ENCODE results near the gene LRRTM4.

The LRRTM4 gene

GRCh38 chr2:77404189-77404588, 118.0 kb downstream of the LRRTM4 start:
- TF ChIP-seq SIN3A (IDR thresholded peaks at IDR 0.05; ENCODE audit: borderline replicate concordance, insufficient read depth, low read length) (no peak), FOXP2 (optimal IDR thresholded peaks at IDR 0.05; ENCODE audit: borderline replicate concordance, extremely low read depth, extremely low read length, insufficient read depth) (no peak), POLR2AphosphoS5 (IDR thresholded peaks at IDR 0.05; ENCODE audit: low read depth, low read length) (no peak), REST (IDR thresholded peaks at IDR 0.05; ENCODE audit: insufficient read depth in 1 of 2, low read depth in 2 of 2, low read length in 2 of 2) (no peak), TAF1 (IDR thresholded peaks at IDR 0.05; ENCODE audit: borderline replicate concordance, insufficient read depth, low read length) (no peak)

DNA sequence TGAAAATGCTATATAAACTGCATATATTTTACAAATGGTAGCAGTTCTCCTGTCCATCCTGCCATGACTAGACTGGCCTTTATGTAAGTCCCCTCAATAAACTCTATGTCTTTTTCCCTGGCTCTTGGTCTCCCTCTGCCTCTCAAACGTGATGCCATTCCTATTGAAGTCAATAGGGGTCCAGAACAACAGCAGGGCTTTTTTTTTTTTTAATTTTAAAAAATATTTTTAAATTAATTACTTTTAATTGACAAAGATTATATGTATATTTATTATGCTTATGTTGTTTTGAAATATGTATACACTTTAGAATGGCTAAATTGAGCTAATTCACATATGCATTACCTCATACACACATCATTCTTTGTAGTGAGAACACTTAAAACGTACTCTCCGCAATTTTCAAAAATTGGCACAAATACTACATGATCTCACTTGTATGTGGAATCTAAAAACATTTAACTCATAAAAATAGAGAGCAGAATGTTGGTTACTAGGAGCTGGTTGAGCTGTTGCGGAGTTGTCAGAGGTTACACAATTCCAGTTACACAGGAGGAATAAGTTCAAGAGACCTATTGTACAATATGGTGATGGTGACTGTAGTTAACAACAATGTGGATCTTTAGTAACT, 123.1 kb downstream of the LRRTM4 start:
- TF ChIP-seq TAF1 (IDR thresholded peaks at IDR 0.05; ENCODE audit: borderline replicate concordance, insufficient read depth, low read length) (no peak), SIN3A (IDR thresholded peaks at IDR 0.05; ENCODE audit: borderline replicate concordance, insufficient read depth, low read length) (no peak), REST (IDR thresholded peaks at IDR 0.05; ENCODE audit: insufficient read depth in 1 of 2, low read depth in 2 of 2, low read length in 2 of 2) (no peak), FOXP2 (optimal IDR thresholded peaks at IDR 0.05; ENCODE audit: borderline replicate concordance, extremely low read depth, extremely low read length, insufficient read depth) (no peak), POLR2AphosphoS5 (IDR thresholded peaks at IDR 0.05; ENCODE audit: low read depth, low read length) (no peak)

- TF ChIP-seq TAF1 (IDR thresholded peaks at IDR 0.05; ENCODE audit: borderline replicate concordance, insufficient read depth, low read length): no peak
- no peak for TF ChIP-seq REST (IDR thresholded peaks at IDR 0.05; ENCODE audit: insufficient read depth in 1 of 2, low read depth in 2 of 2, low read length in 2 of 2)
- TF ChIP-seq SIN3A (IDR thresholded peaks at IDR 0.05; ENCODE audit: borderline replicate concordance, insufficient read depth, low read length): no peak
- no peak for TF ChIP-seq FOXP2 (optimal IDR thresholded peaks at IDR 0.05; ENCODE audit: borderline replicate concordance, extremely low read depth, extremely low read length, insufficient read depth)
- no peak for TF ChIP-seq POLR2AphosphoS5 (IDR thresholded peaks at IDR 0.05; ENCODE audit: low read depth, low read length)
Measured at GRCh38 chr2:77397763-77398162, 124.4 kb downstream of the LRRTM4 start.

DNA sequence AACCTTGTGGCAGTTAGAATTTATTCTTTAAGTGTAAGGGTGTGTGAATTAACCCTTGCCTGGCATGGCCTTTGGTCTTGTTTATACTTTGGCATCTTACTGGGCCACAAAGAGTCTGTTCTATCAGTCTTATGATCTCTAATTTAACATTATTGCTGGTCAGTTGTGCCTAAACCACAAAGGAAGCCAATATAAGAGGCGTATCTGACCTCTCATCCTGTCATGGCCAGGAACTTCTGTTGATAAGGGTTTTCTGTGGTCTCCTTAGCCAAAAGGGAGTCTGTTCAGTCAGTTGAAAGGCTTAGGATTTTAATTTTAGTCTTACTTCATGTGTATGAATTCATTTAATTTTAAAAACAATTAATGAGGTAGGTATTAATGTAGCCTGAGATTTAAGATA, 127.2 kb downstream of the LRRTM4 start:
- TF ChIP-seq SIN3A (IDR thresholded peaks at IDR 0.05; ENCODE audit: borderline replicate concordance, insufficient read depth, low read length): no peak; the same call in 1 of the 2 replicates
- no peak for TF ChIP-seq REST (IDR thresholded peaks at IDR 0.05; ENCODE audit: insufficient read depth in 1 of 2, low read depth in 2 of 2, low read length in 2 of 2)
- no peak for TF ChIP-seq FOXP2 (optimal IDR thresholded peaks at IDR 0.05; ENCODE audit: borderline replicate concordance, extremely low read depth, extremely low read length, insufficient read depth)
- TF ChIP-seq POLR2AphosphoS5 (IDR thresholded peaks at IDR 0.05; ENCODE audit: low read depth, low read length): no peak
- TF ChIP-seq TAF1 (IDR thresholded peaks at IDR 0.05; ENCODE audit: borderline replicate concordance, insufficient read depth, low read length): no peak
